CD8-positive, alpha-beta memory T cell (primary cell): ENCODE measurements around the gene VSX2. TPM values are rescaled to one million over a fixed set of nuclear protein-coding genes. Genes with fewer than 3 reads are reported as not detected.
A peak's percentile ranks its signal among the peaks of the same experiment; 100 is the strongest.

ENCODE experiments used
- CTCF ChIA-PET: fragments of 350-600 bp; sonication (Branson Sonifier 250); formaldehyde crosslinking; loops from one replicate; lab custom pipeline; 2021; ENCODE audit warnings: antibody characterized with exemption; lab: Charles Lee
- POLR2A ChIA-PET: fragments of 350-600 bp; sonication (Branson Sonifier 250); formaldehyde crosslinking; loops from one replicate; lab custom pipeline; 2021; ENCODE audit warnings: antibody characterized with exemption; lab: Charles Lee
- DNase-seq, 5 donors: peaks; one replicate each; pipeline versions ENCODE4 v3.0.0 to v3.0.0-alpha.2; 2020 to 2022; ENCODE audit warnings: mixed read lengths in 1 of 5
- H3K27ac ChIP-seq: one replicate; pipeline ENCODE4 v1.7.0; 2013; ENCODE audit warnings: low read depth, mild to moderate bottlenecking, low read length, moderate library complexity
- H3K27me3 ChIP-seq: 2 replicates; pipeline ENCODE4 v1.7.0; 2013; ENCODE audit warnings: low read length, mild to moderate bottlenecking; ENCODE audit not compliant: insufficient read depth, poor library complexity, severe bottlenecking
- H3K36me3 ChIP-seq: 2 replicates; pipeline ENCODE4 v1.7.0; 2013; ENCODE audit warnings: mild to moderate bottlenecking, low read length, moderate library complexity; ENCODE audit not compliant: insufficient read depth
- H3K4me1 ChIP-seq: 2 replicates; pipeline ENCODE4 v1.7.0; 2013; ENCODE audit warnings: mild to moderate bottlenecking, low read length, moderate library complexity; ENCODE audit not compliant: insufficient read depth
- H3K4me3 ChIP-seq: 2 replicates; pipeline ENCODE4 v1.7.0; 2013; ENCODE audit warnings: mild to moderate bottlenecking, low read length
- H3K9me3 ChIP-seq: 2 replicates; pipeline ENCODE4 v1.7.0; 2013; ENCODE audit warnings: mild to moderate bottlenecking, low read length
- H3K27ac Mint-ChIP-seq, 8 donors: one replicate each; pipeline ENCODE4 v1.8.0; 2020 to 2021; ENCODE audit warnings: mixed read lengths in 8 of 8, mild to moderate bottlenecking in 6 of 8, inconsistent platforms in 3 of 8, moderate library complexity in 3 of 8
- H3K27me3 Mint-ChIP-seq, 2 donors: one replicate each; pipeline ENCODE4 v1.8.0; 2020 to 2021; ENCODE audit warnings: mixed read lengths in 2 of 2, mild to moderate bottlenecking in 1 of 2, moderate library complexity in 1 of 2
- H3K36me3 Mint-ChIP-seq, 3 donors: one replicate each; pipeline ENCODE4 v1.8.0; 2020 to 2021; ENCODE audit warnings: mixed read lengths in 3 of 3, inconsistent platforms in 1 of 3, mild to moderate bottlenecking in 1 of 3
- H3K4me1 Mint-ChIP-seq, 3 donors: one replicate each; pipeline ENCODE4 v1.8.0; 2020 to 2021; ENCODE audit warnings: mixed read lengths in 3 of 3, inconsistent platforms in 1 of 3, mild to moderate bottlenecking in 1 of 3
- H3K4me3 Mint-ChIP-seq, 7 donors: one replicate each; pipeline ENCODE4 v1.8.0; 2020 to 2021; ENCODE audit warnings: mixed read lengths in 7 of 7, mild to moderate bottlenecking in 6 of 7, moderate library complexity in 4 of 7, inconsistent platforms in 2 of 7
- H3K9me3 Mint-ChIP-seq, 5 donors: one replicate each; pipeline ENCODE4 v1.8.0; 2020 to 2022; ENCODE audit warnings: mixed read lengths in 5 of 5, mild to moderate bottlenecking in 3 of 5, moderate library complexity in 2 of 5, inconsistent platforms in 1 of 5
- polyA plus RNA-seq: library from polyadenylated mRNA; unstranded; fragments of 300-500 nt; fragmentation: Illumina TruSeq; gene quantifications from one replicate; pipeline ENCODE4 v1.2.3, GENCODE V29; 2021
- total RNA-seq, 2 experiments: library from RNA; stranded (reverse); gene quantifications; one replicate each; pipeline ENCODE4 v1.2.3, GENCODE V29; 2021

VSX2 gene
- total RNA-seq (not detected), polyA plus RNA-seq (not detected)

GRCh38 chr14:74238974-74239847 is at the start of gene VSX2:
TSS of gene VSX2 (plus strand) at chr14:74239449. CDS start at chr14:74239562, 113 bp downstream.
- H3K4me1 Mint-ChIP-seq = peaks cover 15 to 34% (median 16%) of the 10 kb centered on the region in 3 donors
- peaks cover 6% of the 10 kb centered on the region for H3K4me1 ChIP-seq
- no peak within 1 kb of the TSS for H3K27ac ChIP-seq
- H3K27me3 Mint-ChIP-seq = peaks cover 58 to 77% of the 10 kb centered on the region in 2 donors
- H3K36me3 Mint-ChIP-seq = no peaks in the 10 kb centered on the region
- CTCF ChIA-PET = interaction anchor here (1.1 to 1.2 kb wide), 2 partner anchors 11 to 13 kb away, joined by 3 to 4 read pairs; no protein-coding TSS in a partner anchor
- H3K4me3 Mint-ChIP-seq = peak within 1 kb of the TSS in 6 of 7 donors; percentile 21 to 81 (median 48)
- no peaks in the 10 kb centered on the region for H3K9me3 ChIP-seq
- peak within 1 kb of the TSS in 1 of 8 donors; percentile 1 for H3K27ac Mint-ChIP-seq
- H3K36me3 ChIP-seq = no peaks in the 10 kb centered on the region
- no peak within 1 kb of the TSS for H3K4me3 ChIP-seq
- POLR2A ChIA-PET = interaction anchor here (0.7 kb wide), 1 partner anchor 19 kb away, joined by 4 read pairs; no protein-coding TSS in a partner anchor
- no peak for DNase-seq
- H3K27me3 ChIP-seq = peaks cover 43% of the 10 kb centered on the region
- H3K9me3 Mint-ChIP-seq = peaks cover 0 to 2% (median 0%) of the 10 kb centered on the region in 5 donors

- Histone ChIP-seq H3K36me3 (no peaks in the 10 kb centered on the region), H3K4me3 (no peak overlapping the region), H3K27me3 (no peaks in the 10 kb centered on the region), H3K9me3 (no peaks in the 10 kb centered on the region), H3K4me1 (no peaks in the 10 kb centered on the region), H3K27ac (no peak overlapping the region)
- Mint-ChIP-seq H3K27ac (no peak overlapping the region), H3K9me3 (no peaks in the 10 kb centered on the region), H3K4me1 (no peaks in the 10 kb centered on the region), H3K27me3 (no peaks in the 10 kb centered on the region), H3K36me3 (peaks cover 6 to 11% (median 8%) of the 10 kb centered on the region in 3 donors), H3K4me3 (no peak overlapping the region)
- CTCF ChIA-PET = no interaction called here
- POLR2A ChIA-PET = no interaction called here
- DNase-seq = no peak
These were observed 48.2 kb upstream of the VSX2 start for GRCh38 chr14:74190927-74191575.

GRCh38 chr14:74194506-74195274 is 44.6 kb upstream of the VSX2 start:
- H3K36me3 Mint-ChIP-seq = peaks cover 6 to 24% (median 17%) of the 10 kb centered on the region in 3 donors
- CTCF ChIA-PET = no interaction called here
- no peaks in the 10 kb centered on the region for H3K9me3 ChIP-seq
- H3K27ac Mint-ChIP-seq = no peak overlapping the region
- no peak overlapping the region for H3K4me3 ChIP-seq
- DNase-seq = no peak
- no peaks in the 10 kb centered on the region for H3K9me3 Mint-ChIP-seq
- no peaks in the 10 kb centered on the region for H3K27me3 ChIP-seq
- no peaks in the 10 kb centered on the region for H3K4me1 ChIP-seq
- H3K36me3 ChIP-seq = no peaks in the 10 kb centered on the region
- no peak overlapping the region for H3K4me3 Mint-ChIP-seq
- no peaks in the 10 kb centered on the region for H3K4me1 Mint-ChIP-seq
- no peaks in the 10 kb centered on the region for H3K27me3 Mint-ChIP-seq
- no peak overlapping the region for H3K27ac ChIP-seq
- POLR2A ChIA-PET = no interaction called here

GRCh38 chr14:74195623-74196022 is 43.6 kb upstream of the VSX2 start:
- H3K4me3 ChIP-seq = no peak overlapping the region
- no peaks in the 10 kb centered on the region for H3K9me3 ChIP-seq
- Mint-ChIP-seq H3K27me3 (no peaks in the 10 kb centered on the region), H3K27ac (no peak overlapping the region), H3K9me3 (no peaks in the 10 kb centered on the region), H3K4me3 (no peak overlapping the region), H3K36me3 (peaks cover 6 to 30% (median 20%) of the 10 kb centered on the region in 3 donors), H3K4me1 (no peaks in the 10 kb centered on the region)
- ChIA-PET CTCF (no interaction called here), POLR2A (no interaction called here)
- no peaks in the 10 kb centered on the region for H3K27me3 ChIP-seq
- H3K4me1 ChIP-seq = no peaks in the 10 kb centered on the region
- no peak for DNase-seq
- H3K27ac ChIP-seq = no peak overlapping the region
- H3K36me3 ChIP-seq = no peaks in the 10 kb centered on the region

- Mint-ChIP-seq H3K4me1 (no peaks in the 10 kb centered on the region), H3K27ac (peak overlapping the region in 1 of 8 donors; percentile 13), H3K4me3 (no peak overlapping the region), H3K36me3 (peaks cover 0 to 40% (median 17%) of the 10 kb centered on the region in 3 donors), H3K27me3 (no peaks in the 10 kb centered on the region), H3K9me3 (no peaks in the 10 kb centered on the region)
- H3K27me3 ChIP-seq = no peaks in the 10 kb centered on the region
- H3K36me3 ChIP-seq = peaks cover 5% of the 10 kb centered on the region
- no peak overlapping the region for H3K27ac ChIP-seq
- DNase-seq = no peak
- no peak overlapping the region for H3K4me3 ChIP-seq
- no peaks in the 10 kb centered on the region for H3K9me3 ChIP-seq
- CTCF ChIA-PET = no interaction called here
- POLR2A ChIA-PET = no interaction called here
- H3K4me1 ChIP-seq = no peaks in the 10 kb centered on the region
These were observed 40.6 kb upstream of the VSX2 start for GRCh38 chr14:74198441-74199234.

GRCh38 chr14:74202113-74202512 is 37.1 kb upstream of the VSX2 start:
- no peaks in the 10 kb centered on the region for H3K27me3 Mint-ChIP-seq
- no peaks in the 10 kb centered on the region for H3K9me3 Mint-ChIP-seq
- H3K9me3 ChIP-seq = no peaks in the 10 kb centered on the region
- H3K36me3 ChIP-seq = peaks cover 5% of the 10 kb centered on the region
- CTCF ChIA-PET = no interaction called here
- no peak overlapping the region for H3K27ac ChIP-seq
- DNase-seq = no peak
- no peak overlapping the region for H3K4me3 Mint-ChIP-seq
- H3K4me1 ChIP-seq = no peaks in the 10 kb centered on the region
- no peaks in the 10 kb centered on the region for H3K4me1 Mint-ChIP-seq
- peaks cover 0 to 46% (median 19%) of the 10 kb centered on the region in 3 donors for H3K36me3 Mint-ChIP-seq
- no peaks in the 10 kb centered on the region for H3K27me3 ChIP-seq
- POLR2A ChIA-PET = no interaction called here
- no peak overlapping the region for H3K27ac Mint-ChIP-seq
- H3K4me3 ChIP-seq = no peak overlapping the region

GRCh38 chr14:74203639-74204038 is 35.6 kb upstream of the VSX2 start:
- Mint-ChIP-seq H3K27ac (no peak overlapping the region), H3K27me3 (no peaks in the 10 kb centered on the region), H3K4me1 (no peaks in the 10 kb centered on the region), H3K4me3 (no peak overlapping the region), H3K9me3 (no peaks in the 10 kb centered on the region), H3K36me3 (peaks cover 0 to 43% (median 19%) of the 10 kb centered on the region in 3 donors)
- DNase-seq = no peak
- peaks cover 5% of the 10 kb centered on the region for H3K36me3 ChIP-seq
- POLR2A ChIA-PET = no interaction called here
- CTCF ChIA-PET = no interaction called here
- H3K4me3 ChIP-seq = no peak overlapping the region
- no peak overlapping the region for H3K27ac ChIP-seq
- no peaks in the 10 kb centered on the region for H3K27me3 ChIP-seq
- H3K4me1 ChIP-seq = no peaks in the 10 kb centered on the region
- no peaks in the 10 kb centered on the region for H3K9me3 ChIP-seq
